ENCODE results near the gene PTGDR2. TPM values are rescaled to one million over a fixed set of nuclear protein-coding genes. Genes with fewer than 3 reads are reported as not detected.

PTGDR2 gene
- total RNA-seq, 1 experiment from 2014 or later = 0.07 TPM

GRCh38 chr11:60870276-60870675 is 14.5 kb upstream of the PTGDR2 start:
- no peak overlapping the region for H3K27ac Mint-ChIP-seq
- POLR2A ChIA-PET = no interaction called here
- TF ChIP-seq ZNF396 (CRISPR knock-in tag; IDR thresholded peaks at IDR 0.05; ENCODE audit: borderline replicate concordance) (no peak), USF2 (CRISPR knock-in tag; IDR thresholded peaks at IDR 0.05) (no peak)
- no peaks in the 10 kb centered on the region for H3K9me3 Mint-ChIP-seq
- CTCF ChIA-PET = interaction anchor here (0.6 to 7.9 kb wide), 7 partner anchors 17 to 111 kb away, joined by 3 to 44 read pairs (median 6); no protein-coding TSS in a partner anchor
- no peak; the same call in 1 of the 2 replicates for ATAC-seq
- no peaks in the 10 kb centered on the region for H3K27me3 Mint-ChIP-seq (ENCODE audit: low read depth)
- H3K36me3 Mint-ChIP-seq = no peaks in the 10 kb centered on the region
- DNase-seq (ENCODE audit: low spot score) = no peak
- H3K4me1 Mint-ChIP-seq = peaks cover 8% of the 10 kb centered on the region
- no peak overlapping the region for H3K4me3 Mint-ChIP-seq

GRCh38 chr11:60869451-60869825 is 13.7 kb upstream of the PTGDR2 start:
- POLR2A ChIA-PET = no interaction called here
- peaks cover 8% of the 10 kb centered on the region for H3K4me1 Mint-ChIP-seq
- H3K4me3 Mint-ChIP-seq = no peak overlapping the region
- no peaks in the 10 kb centered on the region for H3K9me3 Mint-ChIP-seq
- CTCF ChIA-PET = interaction anchor here (1.1 to 7.9 kb wide), 2 partner anchors 18 to 32 kb away, joined by 3 to 44 read pairs; no protein-coding TSS in a partner anchor
- no peaks in the 10 kb centered on the region for H3K27me3 Mint-ChIP-seq (ENCODE audit: low read depth)
- no peak overlapping the region for H3K27ac Mint-ChIP-seq
- H3K36me3 Mint-ChIP-seq = no peaks in the 10 kb centered on the region
- no peak for TF ChIP-seq ZMAT4 (CRISPR knock-in tag; IDR thresholded peaks at IDR 0.05)
- no peak for TF ChIP-seq JUN (CRISPR knock-in tag; IDR thresholded peaks at IDR 0.05)
- TF ChIP-seq ZNF219 (CRISPR knock-in tag; IDR thresholded peaks at IDR 0.05; ENCODE audit: borderline replicate concordance) = no peak
- TF ChIP-seq FOXJ3 (CRISPR knock-in tag; IDR thresholded peaks at IDR 0.05; ENCODE audit: borderline replicate concordance) = no peak
- no peak for TF ChIP-seq NFATC4 (CRISPR knock-in tag; IDR thresholded peaks at IDR 0.05)
- TF ChIP-seq GRHL2 (CRISPR knock-in tag; IDR thresholded peaks at IDR 0.05; ENCODE audit: insufficient replicate concordance, severe bottlenecking) = no peak
- no peak for TF ChIP-seq E2F5 (CRISPR knock-in tag; IDR thresholded peaks at IDR 0.05)
- TF ChIP-seq USF2 (CRISPR knock-in tag; IDR thresholded peaks at IDR 0.05) = no peak
- TF ChIP-seq FOXP1 (CRISPR knock-in tag; IDR thresholded peaks at IDR 0.05; ENCODE audit: borderline replicate concordance) = no peak
- no peak for TF ChIP-seq ETV6 (CRISPR knock-in tag; IDR thresholded peaks at IDR 0.05)
- no peak for TF ChIP-seq ATF1 (CRISPR knock-in tag; IDR thresholded peaks at IDR 0.05)
- no peak for TF ChIP-seq FOXK1 (CRISPR knock-in tag; IDR thresholded peaks at IDR 0.05)
- no peak for TF ChIP-seq NFYB (CRISPR knock-in tag; conservative IDR thresholded peaks at IDR 0.05; ENCODE audit: low read depth)
- TF ChIP-seq NFE2L1 (CRISPR knock-in tag; IDR thresholded peaks at IDR 0.05) = no peak
- DNase-seq (ENCODE audit: low spot score) (no peak), ATAC-seq (no peak)

- POLR2A ChIA-PET = no interaction called here
- Mint-ChIP-seq H3K9me3 (no peaks in the 10 kb centered on the region), H3K36me3 (no peaks in the 10 kb centered on the region), H3K4me3 (no peak overlapping the region), H3K27me3 (ENCODE audit: low read depth) (no peaks in the 10 kb centered on the region), H3K4me1 (peaks cover 8% of the 10 kb centered on the region), H3K27ac (no peak overlapping the region)
- CTCF ChIA-PET = interaction anchor here (1.1 to 7.9 kb wide), 3 partner anchors 19 to 31 kb away, joined by 3 to 44 read pairs (median 13); no protein-coding TSS in a partner anchor
- TF ChIP-seq OVOL2 (CRISPR knock-in tag; IDR thresholded peaks at IDR 0.05; ENCODE audit: borderline replicate concordance) (no peak), KAT7 (CRISPR knock-in tag; IDR thresholded peaks at IDR 0.05; ENCODE audit: borderline replicate concordance) (no peak), GTF2I (CRISPR knock-in tag; conservative IDR thresholded peaks at IDR 0.05) (no peak), NFE2L1 (CRISPR knock-in tag; IDR thresholded peaks at IDR 0.05) (no peak), TEAD1 (CRISPR knock-in tag; IDR thresholded peaks at IDR 0.05) (no peak), NR3C1 (CRISPR knock-in tag; conservative IDR thresholded peaks at IDR 0.05; ENCODE audit: low read depth) (no peak), ESRRA (CRISPR knock-in tag; IDR thresholded peaks at IDR 0.05; ENCODE audit: borderline replicate concordance) (no peak), JUN (CRISPR knock-in tag; IDR thresholded peaks at IDR 0.05) (no peak), CDX4 (CRISPR knock-in tag; IDR thresholded peaks at IDR 0.05; ENCODE audit: borderline replicate concordance) (no peak), CTCF (IDR thresholded peaks at IDR 0.05) (no peak), ZNF423 (CRISPR knock-in tag; IDR thresholded peaks at IDR 0.05) (no peak), PRRX2 (CRISPR knock-in tag; IDR thresholded peaks at IDR 0.05) (no peak), FOXP1 (CRISPR knock-in tag; IDR thresholded peaks at IDR 0.05; ENCODE audit: borderline replicate concordance) (no peak)
- no peak for DNase-seq (ENCODE audit: low spot score)
- ATAC-seq = no peak
Measured at GRCh38 chr11:60868682-60869450, 13.1 kb upstream of the PTGDR2 start.
